Activated B cell treated with CpG ODN at 0.5 μM for 24 hours (primary cell): ENCODE measurements around the gene HOXA9. TPM values are rescaled to one million over a fixed set of nuclear protein-coding genes. Genes with fewer than 3 reads are reported as not detected.
A peak's percentile ranks its signal among the peaks of the same experiment; 100 is the strongest.

ENCODE experiments used
- ATAC-seq: fragments of 200-7000 bp; cut with Tn5 transposase; one replicate; pipeline ENCODE4 v1.10.0; 2021; ENCODE audit warnings: low read depth, mild to moderate bottlenecking, moderate library complexity
- CTCF ChIA-PET: fragments of 350-600 bp; sonication (Branson Sonifier 250); formaldehyde crosslinking; loops from one replicate; lab custom pipeline; 2021; ENCODE audit warnings: antibody characterized with exemption; lab: Charles Lee
- POLR2A ChIA-PET: fragments of 350-600 bp; sonication (Branson Sonifier 250); formaldehyde crosslinking; loops from one replicate; lab custom pipeline; 2021; ENCODE audit warnings: antibody characterized with exemption; lab: Charles Lee
- DNase-seq: peaks from one replicate; pipeline ENCODE4 v3.0.0; 2022
- H3K27ac Mint-ChIP-seq: one replicate; pipeline ENCODE4 v1.8.0; 2020; ENCODE audit warnings: mixed read lengths
- H3K27me3 Mint-ChIP-seq: one replicate; pipeline ENCODE4 v1.8.0; 2021; ENCODE audit warnings: mixed read lengths
- H3K36me3 Mint-ChIP-seq: one replicate; pipeline ENCODE4 v1.8.0; 2021; ENCODE audit warnings: low read depth, mixed read lengths
- H3K4me1 Mint-ChIP-seq: one replicate; pipeline ENCODE4 v1.8.0; 2021; ENCODE audit warnings: mixed read lengths
- H3K4me3 Mint-ChIP-seq: one replicate; pipeline ENCODE4 v1.8.0; 2020; ENCODE audit warnings: mild to moderate bottlenecking, mixed read lengths
- H3K9me3 Mint-ChIP-seq: one replicate; pipeline ENCODE4 v1.8.0; 2020; ENCODE audit warnings: mixed read lengths
- intact Hi-C: fragments of 100-400 bp; cut with micrococcal nuclease; formaldehyde crosslinking; loops from one replicate; pipeline ENCODE4 v1.15.1; 2024
- total RNA-seq: library from RNA; stranded (reverse); gene quantifications from 2 replicates; pipeline ENCODE4 v1.2.3, GENCODE V29; 2022
- TF ChIP-seq, protein P1 (sequence below): fragments of 200-600 bp; IDR thresholded peaks from one replicate; pipeline ENCODE4 v1.8.0; 2022; ENCODE audit warnings: antibody characterized with exemption, mild to moderate bottlenecking

HOXA9 gene
- total RNA-seq, 1 donor from 2014 or later = not detected

DNA sequence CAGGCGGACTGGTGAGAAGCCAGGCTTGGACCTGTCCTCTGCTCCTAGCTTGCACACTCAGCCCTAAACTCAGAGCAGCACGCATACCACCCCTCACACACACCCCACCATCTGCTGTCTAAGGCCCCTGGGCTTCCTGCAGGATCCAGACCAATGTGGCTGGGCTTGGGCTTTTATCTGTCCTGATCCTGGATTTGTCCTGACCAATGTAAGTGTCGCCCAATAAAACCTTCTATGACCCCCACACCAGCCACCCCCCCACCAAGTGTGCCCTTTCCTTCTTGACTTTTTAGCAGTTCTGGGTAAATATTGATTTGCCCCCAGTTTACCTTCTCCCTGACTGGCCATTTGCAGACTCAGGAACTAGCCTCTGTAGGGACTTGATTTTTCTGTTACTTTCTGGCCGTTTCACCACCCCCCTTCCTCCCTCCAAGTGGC is 36.3 kb upstream of the HOXA9 start:
- Mint-ChIP-seq H3K4me3 (peak overlapping the region; percentile 76), H3K27me3 (peaks cover 72% of the 10 kb centered on the region), H3K36me3 (no peaks in the 10 kb centered on the region), H3K4me1 (peaks cover 33% of the 10 kb centered on the region), H3K9me3 (no peaks in the 10 kb centered on the region), H3K27ac (peak overlapping the region; percentile 24)
- ChIA-PET POLR2A (interaction anchor here (0.6 kb wide), 1 partner anchor 45 kb away, joined by 3 read pairs; no protein-coding TSS in a partner anchor), CTCF (interaction anchor here (1.1 kb wide), 2 partner anchors 19 to 39 kb away, joined by 3 read pairs; no protein-coding TSS in a partner anchor)
- TF ChIP-seq, protein P1, sequence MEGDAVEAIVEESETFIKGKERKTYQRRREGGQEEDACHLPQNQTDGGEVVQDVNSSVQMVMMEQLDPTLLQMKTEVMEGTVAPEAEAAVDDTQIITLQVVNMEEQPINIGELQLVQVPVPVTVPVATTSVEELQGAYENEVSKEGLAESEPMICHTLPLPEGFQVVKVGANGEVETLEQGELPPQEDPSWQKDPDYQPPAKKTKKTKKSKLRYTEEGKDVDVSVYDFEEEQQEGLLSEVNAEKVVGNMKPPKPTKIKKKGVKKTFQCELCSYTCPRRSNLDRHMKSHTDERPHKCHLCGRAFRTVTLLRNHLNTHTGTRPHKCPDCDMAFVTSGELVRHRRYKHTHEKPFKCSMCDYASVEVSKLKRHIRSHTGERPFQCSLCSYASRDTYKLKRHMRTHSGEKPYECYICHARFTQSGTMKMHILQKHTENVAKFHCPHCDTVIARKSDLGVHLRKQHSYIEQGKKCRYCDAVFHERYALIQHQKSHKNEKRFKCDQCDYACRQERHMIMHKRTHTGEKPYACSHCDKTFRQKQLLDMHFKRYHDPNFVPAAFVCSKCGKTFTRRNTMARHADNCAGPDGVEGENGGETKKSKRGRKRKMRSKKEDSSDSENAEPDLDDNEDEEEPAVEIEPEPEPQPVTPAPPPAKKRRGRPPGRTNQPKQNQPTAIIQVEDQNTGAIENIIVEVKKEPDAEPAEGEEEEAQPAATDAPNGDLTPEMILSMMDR = no peak
- no peak for ATAC-seq
- intact Hi-C loops = loop anchor here (2.0 kb wide), 2 partner anchors 17 to 39 kb away; partner anchors contain the start of gene HOXA11
- no peak for DNase-seq

DNA sequence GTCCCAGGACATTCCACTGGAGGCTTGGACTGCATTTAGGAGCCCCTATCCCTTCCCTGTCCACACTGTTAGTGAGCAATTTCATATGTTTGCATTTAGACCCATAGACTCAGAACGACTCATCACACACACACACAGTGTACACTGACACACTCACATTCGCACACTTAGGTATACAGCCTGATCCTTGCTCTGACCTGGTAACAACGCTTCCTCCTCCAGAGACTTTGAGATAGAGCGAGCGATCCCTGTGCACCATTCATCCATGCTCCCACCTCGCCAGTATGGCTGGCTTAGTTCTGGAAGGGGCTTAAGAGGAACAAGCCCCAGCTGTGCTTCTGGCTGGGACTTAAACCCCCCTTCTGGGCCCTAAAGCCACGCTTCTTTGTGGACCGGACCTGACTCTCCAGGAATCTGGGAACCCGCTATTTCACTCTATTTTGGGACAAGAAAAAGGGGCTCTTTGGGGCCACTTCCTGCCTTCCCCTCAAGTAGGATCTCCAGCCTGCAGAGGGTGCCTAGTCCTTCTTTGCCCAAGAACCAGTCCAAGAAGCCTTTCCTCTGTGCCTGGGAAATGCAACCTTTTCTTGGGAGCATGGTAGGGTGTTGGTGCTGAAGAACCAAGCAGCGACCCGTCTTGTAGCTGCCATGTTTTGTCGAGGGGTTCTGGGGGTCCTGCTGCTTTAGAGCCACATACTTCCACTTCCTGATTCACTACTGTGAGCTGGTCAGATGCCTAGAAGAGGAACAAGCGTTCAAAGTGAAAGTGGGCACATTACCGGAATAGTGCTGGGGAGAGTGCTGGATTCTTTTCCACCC is 35.6 kb upstream of the HOXA9 start:
- TF ChIP-seq, protein P1 = no peak
- H3K4me1 Mint-ChIP-seq = peaks cover 33% of the 10 kb centered on the region
- ATAC-seq = peak; percentile 46
- no peaks in the 10 kb centered on the region for H3K36me3 Mint-ChIP-seq
- CTCF ChIA-PET = interaction anchor here (1.1 kb wide), 2 partner anchors 19 to 39 kb away, joined by 3 read pairs; no protein-coding TSS in a partner anchor
- peaks cover 71% of the 10 kb centered on the region for H3K27me3 Mint-ChIP-seq
- H3K4me3 Mint-ChIP-seq = peak overlapping the region; percentile 76
- H3K27ac Mint-ChIP-seq = peak overlapping the region; percentile 24
- POLR2A ChIA-PET = interaction anchor here (0.6 kb wide), 1 partner anchor 44 kb away, joined by 3 read pairs; no protein-coding TSS in a partner anchor
- intact Hi-C loops = loop anchor here (2.0 kb wide), 1 partner anchor 16 kb away; the partner anchor contains the start of gene HOXA11
- no peaks in the 10 kb centered on the region for H3K9me3 Mint-ChIP-seq
- no peak for DNase-seq

DNA sequence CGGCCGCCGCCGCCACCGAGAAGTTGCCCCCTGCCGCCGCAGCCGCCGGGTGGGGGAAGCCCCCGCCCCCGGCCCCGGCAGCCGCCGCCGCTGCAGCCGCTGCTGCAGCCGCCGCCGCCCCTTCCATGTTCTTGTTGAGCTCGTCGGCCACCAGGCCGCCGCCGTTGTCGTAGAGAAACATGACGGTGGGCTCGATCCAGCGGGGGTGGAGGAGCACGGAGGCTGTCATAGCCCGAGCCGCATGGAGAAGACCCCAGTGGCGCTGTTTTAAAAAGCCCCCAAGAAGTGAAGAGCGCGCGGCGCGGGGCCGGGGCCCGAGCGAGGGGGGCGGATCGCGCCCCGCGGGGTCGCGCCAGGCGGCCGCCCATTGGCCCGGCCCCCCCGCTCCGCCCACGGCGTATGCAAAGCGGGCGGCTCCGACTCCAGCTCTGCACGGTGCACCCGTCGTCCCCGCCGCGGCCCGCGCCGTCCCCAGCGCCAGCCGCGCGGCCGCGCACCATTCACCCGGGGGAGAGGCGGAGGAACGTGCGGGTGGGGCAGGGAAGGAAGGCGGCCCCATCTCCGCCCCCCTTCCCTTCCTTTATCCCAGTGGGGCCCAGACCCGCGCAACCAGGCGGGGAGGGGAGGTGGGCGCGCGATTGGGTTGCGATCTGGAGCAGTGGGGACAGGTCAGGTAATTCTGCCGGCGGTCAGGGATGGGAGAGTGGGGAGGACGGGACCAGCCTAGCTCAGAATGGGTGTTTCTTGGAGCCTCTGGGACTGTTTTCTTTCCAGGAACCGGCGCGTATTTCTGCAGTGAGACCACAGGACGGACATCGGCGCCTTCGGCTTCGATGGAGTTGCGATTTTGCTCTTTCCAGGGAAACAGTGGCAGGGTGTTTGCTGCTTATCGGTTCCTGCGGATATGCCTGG is 34.8 kb upstream of the HOXA9 start, which contains the start of gene HOXA13:
HOXA13 (minus strand) TSS at position 243 of the 912 bp plus-strand sequence; CDS start at position 229, 14 bp downstream.
- TF ChIP-seq, protein P1 = no peak
- Mint-ChIP-seq H3K4me1 (peaks cover 27% of the 10 kb centered on the region), H3K36me3 (no peaks in the 10 kb centered on the region), H3K9me3 (no peaks in the 10 kb centered on the region), H3K4me3 (peak within 1 kb of the TSS; percentile 84), H3K27ac (peak within 1 kb of the TSS; percentile 59), H3K27me3 (peaks cover 68% of the 10 kb centered on the region)
- ATAC-seq (peak; percentile 78), DNase-seq (no peak)
- CTCF ChIA-PET = interaction anchor here (1.0 to 1.5 kb wide), 3 partner anchors 406 to 719 kb away, joined by 3 to 4 read pairs (median 3); no protein-coding TSS in a partner anchor
- POLR2A ChIA-PET = no interaction called here
- intact Hi-C loops = loop anchor here (2.0 to 10.0 kb wide), 7 partner anchors 15 to 1902 kb away; partner anchors contain the start of genes HOXA11, JAZF1 and TRIL

DNA sequence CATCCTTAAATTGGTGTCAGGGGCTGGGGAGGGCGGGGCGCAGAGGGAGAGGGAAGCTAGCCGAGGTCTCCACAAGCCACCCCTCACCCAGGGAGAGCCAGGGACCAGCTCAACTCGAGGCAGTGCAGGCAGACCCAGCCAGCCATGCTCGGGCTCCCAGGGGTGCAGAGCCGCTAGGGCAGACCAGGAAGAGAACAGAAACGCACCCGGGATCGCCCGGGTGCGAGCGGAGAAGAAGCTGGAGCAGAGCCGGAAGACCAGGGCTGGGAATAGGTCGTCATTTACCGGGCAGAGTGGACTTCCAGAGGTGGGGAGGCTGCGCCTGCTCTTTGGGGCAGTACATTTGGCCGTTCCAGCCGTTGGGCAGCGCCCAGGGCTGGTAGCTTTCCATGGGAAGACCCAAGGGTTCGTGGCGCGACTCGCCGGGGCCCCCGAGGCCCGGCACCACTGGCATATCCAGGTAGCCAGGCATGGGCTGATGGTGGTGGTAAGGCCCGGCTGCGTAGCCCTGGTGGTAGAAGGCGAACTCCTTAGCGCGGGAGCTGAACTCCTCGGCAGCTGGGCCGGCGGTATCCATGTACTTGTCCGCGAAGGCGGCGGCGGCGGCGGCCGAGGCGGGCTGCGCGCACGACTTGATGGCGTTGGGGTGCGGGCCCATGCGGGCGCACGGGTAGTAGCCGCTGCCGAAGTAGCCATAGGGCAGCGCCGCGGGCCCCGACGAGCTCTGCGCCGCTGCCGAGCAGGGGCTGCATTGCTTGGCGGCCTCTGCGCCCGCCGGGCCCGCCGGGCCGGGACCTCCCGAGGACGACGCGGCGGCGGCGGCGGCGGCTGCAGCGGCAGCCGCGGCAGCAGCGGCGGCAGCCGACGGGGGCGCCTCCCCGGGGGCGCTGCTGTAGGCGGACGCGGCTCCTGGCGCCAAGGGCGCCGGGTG is 33.8 kb upstream of the HOXA9 start:
- H3K36me3 Mint-ChIP-seq = no peaks in the 10 kb centered on the region
- DNase-seq (no peak), ATAC-seq (no peak)
- TF ChIP-seq, protein P1 = no peak
- ChIA-PET POLR2A (no interaction called here), CTCF (interaction anchor here (0.9 to 1.5 kb wide), 4 partner anchors 11 to 720 kb away, joined by 3 to 4 read pairs (median 3); no protein-coding TSS in a partner anchor)
- H3K27ac Mint-ChIP-seq = no peak overlapping the region
- H3K27me3 Mint-ChIP-seq = peaks cover 70% of the 10 kb centered on the region
- intact Hi-C loops = loop anchor here (2.0 to 10.0 kb wide), 6 partner anchors 983 to 1903 kb away; partner anchors contain the start of genes JAZF1 and TRIL
- peaks cover 27% of the 10 kb centered on the region for H3K4me1 Mint-ChIP-seq
- peak overlapping the region; percentile 38 for H3K4me3 Mint-ChIP-seq
- no peaks in the 10 kb centered on the region for H3K9me3 Mint-ChIP-seq
